Astrocyte of the cerebellum (primary cell): Measurements from ENCODE around the gene NUAK1.

Source experiments
- DNase-seq: peaks from one replicate; pipeline ENCODE4 v3.0.0-alpha.2; 2011; ENCODE audit warnings: low read depth
- H3K4me3 ChIP-seq: 2 replicates; pipeline ENCODE4 v1.5.1; 2011; ENCODE audit warnings: mild to moderate bottlenecking, low read depth, low read length, moderate library complexity
- in situ Hi-C: cut with HindIII; loops from 2 replicates; pipeline ENCODE4 v1.10.0; 2017; ENCODE audit warnings: low sequenced_read_pairs
- TF ChIP-seq, protein P1 (sequence below): IDR thresholded peaks from 2 replicates; pipeline ENCODE4 v1.5.1; 2012; ENCODE audit warnings: low read length, low read depth, moderate library complexity, mild to moderate bottlenecking; ENCODE audit errors: missing control alignments

NUAK1 gene

GRCh38 chr12:106082216-106083175 lies 56.3 kb downstream of the NUAK1 start:
- in situ Hi-C loops, result no loop called here
- no peak for DNase-seq
- no peak overlapping the region for H3K4me3 ChIP-seq
- TF ChIP-seq, protein P1, sequence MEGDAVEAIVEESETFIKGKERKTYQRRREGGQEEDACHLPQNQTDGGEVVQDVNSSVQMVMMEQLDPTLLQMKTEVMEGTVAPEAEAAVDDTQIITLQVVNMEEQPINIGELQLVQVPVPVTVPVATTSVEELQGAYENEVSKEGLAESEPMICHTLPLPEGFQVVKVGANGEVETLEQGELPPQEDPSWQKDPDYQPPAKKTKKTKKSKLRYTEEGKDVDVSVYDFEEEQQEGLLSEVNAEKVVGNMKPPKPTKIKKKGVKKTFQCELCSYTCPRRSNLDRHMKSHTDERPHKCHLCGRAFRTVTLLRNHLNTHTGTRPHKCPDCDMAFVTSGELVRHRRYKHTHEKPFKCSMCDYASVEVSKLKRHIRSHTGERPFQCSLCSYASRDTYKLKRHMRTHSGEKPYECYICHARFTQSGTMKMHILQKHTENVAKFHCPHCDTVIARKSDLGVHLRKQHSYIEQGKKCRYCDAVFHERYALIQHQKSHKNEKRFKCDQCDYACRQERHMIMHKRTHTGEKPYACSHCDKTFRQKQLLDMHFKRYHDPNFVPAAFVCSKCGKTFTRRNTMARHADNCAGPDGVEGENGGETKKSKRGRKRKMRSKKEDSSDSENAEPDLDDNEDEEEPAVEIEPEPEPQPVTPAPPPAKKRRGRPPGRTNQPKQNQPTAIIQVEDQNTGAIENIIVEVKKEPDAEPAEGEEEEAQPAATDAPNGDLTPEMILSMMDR, result no peak

DNA sequence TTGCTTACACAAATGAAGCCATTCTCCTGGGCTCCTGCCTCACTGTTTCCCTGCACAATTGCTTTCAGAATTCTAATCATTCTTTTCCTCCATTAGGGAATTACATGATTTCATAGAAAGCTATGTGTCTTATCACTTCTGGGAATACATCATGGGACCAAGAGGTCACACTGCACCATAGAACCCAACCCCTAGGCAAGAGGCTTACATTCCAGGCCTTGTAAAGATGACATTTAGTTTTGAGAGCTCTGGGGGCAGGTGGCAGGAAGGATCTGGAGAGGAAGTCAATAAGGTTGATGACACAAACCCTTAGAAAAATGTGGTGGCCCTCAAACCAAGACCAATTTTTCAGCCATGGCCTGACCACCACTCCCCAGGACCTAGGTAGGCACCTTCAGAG lies 57.1 kb downstream of the NUAK1 start:
- no peak overlapping the region for H3K4me3 ChIP-seq
- DNase-seq, result no peak
- in situ Hi-C loops, result no loop called here
- TF ChIP-seq, protein P1, result no peak

DNA sequence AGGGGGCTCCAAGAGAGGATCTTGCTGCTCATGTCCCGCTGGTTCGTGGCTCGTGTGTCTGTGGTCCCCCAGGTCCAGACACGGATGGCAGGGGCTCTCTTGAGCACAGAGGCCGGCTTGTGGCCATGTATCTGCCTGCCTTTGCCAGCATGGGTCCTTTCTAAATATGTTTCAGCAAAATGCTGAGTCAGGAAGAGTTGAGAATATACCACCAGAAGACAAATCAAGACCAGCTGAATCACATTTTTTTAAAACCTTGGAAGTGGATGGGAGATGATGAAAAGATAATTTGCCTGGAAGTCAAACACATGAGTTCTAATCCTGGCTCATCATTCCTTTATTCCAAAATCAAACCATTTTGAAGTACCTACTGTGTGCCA lies 58.0 kb downstream of the NUAK1 start:
- TF ChIP-seq, protein P1, result no peak
- in situ Hi-C loops, result no loop called here
- no peak for DNase-seq
- no peak overlapping the region for H3K4me3 ChIP-seq

DNA sequence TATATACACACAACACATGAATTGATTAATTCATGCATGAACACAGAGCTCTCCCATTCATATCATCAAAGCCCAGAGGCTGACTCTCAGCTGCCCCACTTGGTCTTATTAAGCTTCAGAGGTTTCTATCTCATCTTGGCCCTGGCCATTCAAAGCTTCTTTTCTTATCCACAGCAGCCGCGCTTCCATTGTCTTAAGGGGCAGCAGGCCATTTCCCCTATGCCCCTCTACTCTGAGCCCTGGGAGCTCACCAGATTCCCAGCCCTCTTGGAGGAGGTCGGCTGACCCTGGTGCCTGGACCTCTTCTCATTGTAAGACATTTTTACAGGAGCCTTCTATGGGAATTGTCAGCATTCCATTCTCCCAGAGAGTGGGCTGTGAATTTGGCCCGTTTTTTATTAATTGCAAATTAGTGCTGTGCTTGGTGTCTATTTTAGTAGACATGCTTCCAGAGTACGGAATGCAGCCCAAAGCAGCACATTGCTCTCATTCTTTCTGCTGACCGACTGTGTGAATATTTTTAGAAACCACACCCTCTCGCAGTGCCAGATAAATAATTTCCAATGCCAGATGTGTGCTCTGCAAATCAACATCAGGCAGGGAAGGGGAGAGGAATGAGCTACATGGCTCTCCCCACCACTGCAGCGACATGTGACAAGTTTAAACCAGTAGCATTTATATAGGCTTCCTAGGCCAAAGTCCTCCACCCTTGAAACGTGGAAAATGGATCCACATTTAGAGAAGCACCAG lies 58.5 kb downstream of the NUAK1 start:
- no peak overlapping the region for H3K4me3 ChIP-seq
- TF ChIP-seq, protein P1, result no peak
- in situ Hi-C loops, result no loop called here
- peak; percentile 86 for DNase-seq

GRCh38 chr12:106079148-106079738 lies 59.5 kb downstream of the NUAK1 start:
- in situ Hi-C loops, result no loop called here
- no peak for DNase-seq
- no peak overlapping the region for H3K4me3 ChIP-seq
- TF ChIP-seq, protein P1, result no peak

DNA sequence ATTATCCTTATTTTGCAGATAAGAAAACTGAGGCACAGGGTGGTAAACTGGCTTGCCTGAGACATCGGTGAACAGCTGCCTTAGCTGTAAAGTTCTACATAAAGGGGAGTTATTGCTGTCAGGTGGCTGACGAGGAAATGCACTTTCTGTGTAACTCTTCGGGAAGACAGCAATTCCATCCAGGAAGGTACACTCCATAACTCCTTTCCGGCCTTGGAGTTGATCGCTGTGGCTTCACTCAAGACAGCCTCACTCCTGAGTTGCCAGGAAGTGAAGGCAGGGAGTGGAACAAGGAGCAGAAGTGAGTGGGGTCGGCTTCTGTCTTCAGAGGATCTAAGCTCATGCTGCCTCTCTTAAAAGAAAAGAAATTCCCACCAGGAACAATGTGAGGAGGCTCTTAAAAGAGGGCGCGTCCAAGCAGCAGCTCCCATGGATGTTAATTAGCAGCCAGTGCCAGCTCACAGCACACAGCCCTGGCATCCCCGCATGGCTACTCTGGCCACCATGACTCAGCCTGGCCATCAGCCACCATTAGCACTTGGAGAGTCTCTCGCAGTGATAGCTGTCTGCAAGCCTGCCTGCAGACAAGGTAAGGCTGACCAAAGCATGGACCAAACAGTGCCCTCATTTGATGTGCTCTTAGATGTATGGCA lies 60.3 kb downstream of the NUAK1 start:
- peak; percentile 69 for DNase-seq
- in situ Hi-C loops, result no loop called here
- TF ChIP-seq, protein P1, result no peak
- no peak overlapping the region for H3K4me3 ChIP-seq
